B cell (primary cell): Measurements from ENCODE around the gene EFEMP1. TPM values are rescaled to one million over a fixed set of nuclear protein-coding genes. Genes with fewer than 3 reads are reported as not detected.

ENCODE experiments used
- ATAC-seq: fragments of 200-7000 bp; cut with Tn5 transposase; one replicate; pipeline ENCODE4 v1.10.0; 2021; ENCODE audit warnings: low read depth, mild to moderate bottlenecking, moderate number of reproducible peaks, moderate library complexity
- CTCF ChIA-PET: fragments of 350-600 bp; sonication (Branson Sonifier 250); formaldehyde crosslinking; loops from one replicate; lab custom pipeline; 2021; ENCODE audit warnings: antibody characterized with exemption, inconsistent platforms; lab: Charles Lee
- POLR2A ChIA-PET: fragments of 350-600 bp; sonication (Branson Sonifier 250); formaldehyde crosslinking; loops from one replicate; lab custom pipeline; 2021; ENCODE audit warnings: antibody characterized with exemption; lab: Charles Lee
- DNase-seq: peaks from one replicate; pipeline ENCODE4 v3.0.0; 2013
- H2AFZ ChIP-seq: 2 replicates; pipeline ENCODE4 v1.6.1; 2012; ENCODE audit warnings: mild to moderate bottlenecking, low read depth, low read length; ENCODE audit not compliant: insufficient read depth, poor library complexity, severe bottlenecking
- H3K27ac ChIP-seq, 2 donors: 1 replicate in 1 of 2; 2 replicates in 1 of 2; pipeline ENCODE4 v1.5.1; 2012 to 2013; ENCODE audit warnings: low read length in 2 of 2, mild to moderate bottlenecking in 2 of 2, moderate library complexity in 1 of 2
- H3K27me3 ChIP-seq, 4 experiments: fragments of 200-600 bp in 1 of 4; sonication (generic) in 1 of 4; replicated peaks in 1 of 4; 1 replicate in 2 of 4; 2 replicates in 2 of 4; pipeline versions ENCODE4 v1.6.1 to v1.7.0; 2013 to 2016; ENCODE audit warnings: low read length in 3 of 4, mild to moderate bottlenecking in 2 of 4, mixed read lengths in 1 of 4, moderate library complexity in 1 of 4; ENCODE audit not compliant: insufficient read depth in 4 of 4, control insufficient read depth in 3 of 4; ENCODE audit errors: control extremely low read depth in 1 of 4
- H3K36me3 ChIP-seq, 2 experiments: replicated peaks in 1 of 2; 1 replicate in 1 of 2; 2 replicates in 1 of 2; pipeline versions ENCODE4 v1.6.1 to v1.7.1; 2013; ENCODE audit warnings: low read length in 1 of 2; ENCODE audit not compliant: insufficient read depth in 2 of 2, control insufficient read depth in 1 of 2; ENCODE audit errors: control extremely low read depth in 1 of 2, extremely low read depth in 1 of 2
- H3K4me1 ChIP-seq, 2 donors: fragments of 200-600 bp in 1 of 2; sonication (generic) in 1 of 2; 1 replicate in 1 of 2; 2 replicates in 1 of 2; pipeline versions ENCODE4 v1.5.1 to v1.6.1; 2013 to 2017; ENCODE audit warnings: low read length in 2 of 2; ENCODE audit not compliant: control insufficient read depth in 2 of 2, insufficient read depth in 2 of 2
- H3K4me2 ChIP-seq: replicated peaks from 2 replicates; pipeline ENCODE3; 2012; ENCODE audit warnings: mild to moderate bottlenecking, low read depth, low read length; ENCODE audit not compliant: poor library complexity, severe bottlenecking
- H3K4me3 ChIP-seq, 5 experiments: fragments of 200-600 bp in 1 of 5; sonication (generic) in 1 of 5; 1 replicate in 3 of 5; 2 replicates in 2 of 5; pipeline versions ENCODE4 v1.5.1 to v1.7.0; 2011 to 2016; ENCODE audit warnings: low read length in 4 of 5, mild to moderate bottlenecking in 4 of 5, low read depth in 2 of 5, control low read depth in 1 of 5, moderate library complexity in 1 of 5; ENCODE audit not compliant: insufficient read depth in 1 of 5; ENCODE audit errors: control extremely low read depth in 1 of 5, extremely low read depth in 1 of 5
- H3K79me2 ChIP-seq: fragments of 200-600 bp; sonication (generic); one replicate; pipeline ENCODE4 v1.6.0; 2016; ENCODE audit warnings: low read length; ENCODE audit not compliant: control insufficient read depth, insufficient read depth
- H3K9ac ChIP-seq: fragments of 200-600 bp; sonication (generic); 2 replicates; pipeline ENCODE4 v1.6.1; 2017; ENCODE audit warnings: mild to moderate bottlenecking, low read length, moderate library complexity
- H3K9me3 ChIP-seq, 3 donors: one replicate each; pipeline versions ENCODE4 v1.6.1 to v1.7.1; 2013; ENCODE audit warnings: low read length in 2 of 3; ENCODE audit not compliant: control insufficient read depth in 2 of 3, insufficient read depth in 1 of 3; ENCODE audit errors: control extremely low read depth in 1 of 3
- H4K20me1 ChIP-seq: 2 replicates; pipeline ENCODE4 v1.6.0; 2012; ENCODE audit warnings: mild to moderate bottlenecking, low read length; ENCODE audit not compliant: insufficient read depth, control insufficient read depth, poor library complexity, severe bottlenecking
- H3K27ac Mint-ChIP-seq: one replicate; pipeline ENCODE4 v1.8.0; 2021; ENCODE audit warnings: mixed read lengths
- H3K27me3 Mint-ChIP-seq: one replicate; pipeline ENCODE4 v1.8.0; 2021; ENCODE audit warnings: mixed read lengths
- H3K4me1 Mint-ChIP-seq: one replicate; pipeline ENCODE4 v1.8.0; 2021; ENCODE audit warnings: mixed read lengths
- H3K4me3 Mint-ChIP-seq: one replicate; pipeline ENCODE4 v1.8.0; 2021; ENCODE audit warnings: mixed read lengths
- H3K9me3 Mint-ChIP-seq: one replicate; pipeline ENCODE4 v1.8.0; 2022; ENCODE audit warnings: mixed read lengths; ENCODE audit not compliant: insufficient read depth
- CTCF ChIP-seq: fragments of 200-600 bp; IDR thresholded peaks from one replicate; pipeline ENCODE4 v1.8.0; 2022; ENCODE audit warnings: antibody characterized with exemption, mild to moderate bottlenecking
- EZH2 ChIP-seq: IDR thresholded peaks from 2 replicates; pipeline ENCODE4 v1.6.1; 2012; ENCODE audit warnings: borderline replicate concordance, low read depth, mild to moderate bottlenecking, moderate library complexity, low read length; ENCODE audit not compliant: insufficient read depth, poor library complexity, severe bottlenecking
- WGBS: methylation state at CpG from one replicate; pipeline ENCODE4 v1.1.5; 2013; ENCODE audit warnings: missing lambda C conversion rate; ENCODE audit not compliant: insufficient coverage; 5-methylcytosine and 5-hydroxymethylcytosine counted together
- intact Hi-C: fragments of 100-400 bp; cut with micrococcal nuclease; formaldehyde crosslinking; loops from one replicate; pipeline ENCODE4 v1.10.0; 2022
- polyA plus RNA-seq: library from polyadenylated mRNA; depleted of rRNA; stranded (reverse); fragments of >200 nt; gene quantifications from 2 replicates; pipeline ENCODE4 v1.2.3, GENCODE V29; 2012
- total RNA-seq, 2 donors: library from RNA; stranded (reverse); fragments of 120-200 nt in 1 of 2; gene quantifications; 1 replicate in 1 of 2; 2 replicates in 1 of 2; pipeline versions ENCODE4 v1.2.3 to v1.2.4, GENCODE V29; 2013 to 2022

The EFEMP1 gene
- total and polyA plus RNA-seq, 2 donors (not counting 1 experiment from before 2014, with no cell fraction given) = not detected

GRCh38 chr2:55894720-55895119 is 28.9 kb downstream of the EFEMP1 start:
- CTCF ChIA-PET = no interaction called here
- Histone ChIP-seq H2AFZ (no peak overlapping the region), H3K4me3 (no peak overlapping the region), H3K4me2 (no peak overlapping the region), H4K20me1 (no peaks in the 10 kb centered on the region), H3K4me1 (no peaks in the 10 kb centered on the region), H3K9ac (no peak overlapping the region), H3K27me3 (peaks cover 0 to 2% (median 0%) of the 10 kb centered on the region in 4 experiments), H3K36me3 (no peaks in the 10 kb centered on the region), H3K9me3 (peaks cover 0 to 3% (median 0%) of the 10 kb centered on the region in 3 donors), H3K79me2 (no peaks in the 10 kb centered on the region), H3K27ac (no peak overlapping the region)
- H3K27me3 Mint-ChIP-seq = peaks cover 11% of the 10 kb centered on the region
- no peak overlapping the region for H3K27ac Mint-ChIP-seq
- no peak overlapping the region for H3K4me3 Mint-ChIP-seq
- ATAC-seq (no peak), DNase-seq (no peak)
- no CpG with 5 or more reads among the region's 2 CpGs for WGBS
- intact Hi-C loops = no loop called here
- no peak for TF ChIP-seq CTCF
- TF ChIP-seq EZH2 = no peak
- H3K4me1 Mint-ChIP-seq = no peaks in the 10 kb centered on the region
- H3K9me3 Mint-ChIP-seq = no peaks in the 10 kb centered on the region
- POLR2A ChIA-PET = no interaction called here

- TF ChIP-seq EZH2 = no peak
- TF ChIP-seq CTCF = no peak
- no CpG with 5 or more reads among the region's 2 CpGs for WGBS
- Mint-ChIP-seq H3K4me3 (no peak overlapping the region), H3K27me3 (peaks cover 11% of the 10 kb centered on the region), H3K9me3 (no peaks in the 10 kb centered on the region), H3K27ac (no peak overlapping the region), H3K4me1 (no peaks in the 10 kb centered on the region)
- no peak overlapping the region for H3K4me3 ChIP-seq
- H3K79me2 ChIP-seq = no peaks in the 10 kb centered on the region
- ATAC-seq (no peak), DNase-seq (no peak)
- H3K36me3 ChIP-seq = no peaks in the 10 kb centered on the region
- H4K20me1 ChIP-seq = no peaks in the 10 kb centered on the region
- no peak overlapping the region for H2AFZ ChIP-seq
- intact Hi-C loops = no loop called here
- peaks cover 0 to 3% (median 0%) of the 10 kb centered on the region in 3 donors for H3K9me3 ChIP-seq
- H3K27me3 ChIP-seq = peaks cover 0 to 2% (median 0%) of the 10 kb centered on the region in 4 experiments
- H3K4me2 ChIP-seq = no peak overlapping the region
- CTCF ChIA-PET = no interaction called here
- POLR2A ChIA-PET = no interaction called here
- H3K4me1 ChIP-seq = no peaks in the 10 kb centered on the region
- no peak overlapping the region for H3K9ac ChIP-seq
- H3K27ac ChIP-seq = no peak overlapping the region
These were observed 31.9 kb downstream of the EFEMP1 start for GRCh38 chr2:55891671-55892094.
